ENCODE results near the gene CBLIF.

Gene CBLIF

DNA sequence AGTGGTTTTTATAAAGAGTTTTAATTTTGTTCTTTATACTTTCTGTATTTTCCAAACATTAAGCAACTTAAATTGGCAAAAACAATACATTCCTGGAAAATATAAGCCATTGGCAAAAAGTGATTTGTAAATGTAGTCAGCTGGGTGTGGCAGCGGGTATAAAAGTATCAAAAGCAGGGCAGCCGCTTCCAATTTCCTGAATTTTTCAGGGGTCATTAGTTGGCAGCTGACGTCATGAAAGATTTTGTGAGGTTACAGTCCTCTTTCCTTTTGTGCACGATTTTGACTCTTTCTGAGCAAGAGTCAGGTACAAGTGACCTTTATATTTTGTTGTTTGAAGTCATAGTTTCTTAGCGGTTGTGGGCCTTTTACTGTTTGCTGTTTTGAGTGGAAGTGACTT lies 33.3 kb upstream of the CBLIF start, which contains the start of gene OOSP3:
Gene OOSP3 (plus strand): TSS at position 208 of the 400 bp plus-strand sequence. CDS start 27 bp downstream, at position 235.
- Histone ChIP-seq H3K27me3 (ENCODE audit: insufficient read depth, low read depth, severe bottlenecking) (no peaks in the 10 kb centered on the region), H3K9me3 (ENCODE audit: severe bottlenecking) (no peaks in the 10 kb centered on the region), H3K36me3 (peaks cover 4% of the 10 kb centered on the region; the same call in 1 of the 2 replicates), H3K4me3 (ENCODE audit: low read depth, low read length) (no peak within 1 kb of the TSS), H3K27ac (no peak within 1 kb of the TSS)
- no peak for DNase-seq
- TF ChIP-seq, protein P1, sequence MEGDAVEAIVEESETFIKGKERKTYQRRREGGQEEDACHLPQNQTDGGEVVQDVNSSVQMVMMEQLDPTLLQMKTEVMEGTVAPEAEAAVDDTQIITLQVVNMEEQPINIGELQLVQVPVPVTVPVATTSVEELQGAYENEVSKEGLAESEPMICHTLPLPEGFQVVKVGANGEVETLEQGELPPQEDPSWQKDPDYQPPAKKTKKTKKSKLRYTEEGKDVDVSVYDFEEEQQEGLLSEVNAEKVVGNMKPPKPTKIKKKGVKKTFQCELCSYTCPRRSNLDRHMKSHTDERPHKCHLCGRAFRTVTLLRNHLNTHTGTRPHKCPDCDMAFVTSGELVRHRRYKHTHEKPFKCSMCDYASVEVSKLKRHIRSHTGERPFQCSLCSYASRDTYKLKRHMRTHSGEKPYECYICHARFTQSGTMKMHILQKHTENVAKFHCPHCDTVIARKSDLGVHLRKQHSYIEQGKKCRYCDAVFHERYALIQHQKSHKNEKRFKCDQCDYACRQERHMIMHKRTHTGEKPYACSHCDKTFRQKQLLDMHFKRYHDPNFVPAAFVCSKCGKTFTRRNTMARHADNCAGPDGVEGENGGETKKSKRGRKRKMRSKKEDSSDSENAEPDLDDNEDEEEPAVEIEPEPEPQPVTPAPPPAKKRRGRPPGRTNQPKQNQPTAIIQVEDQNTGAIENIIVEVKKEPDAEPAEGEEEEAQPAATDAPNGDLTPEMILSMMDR (IDR thresholded peaks at IDR 0.05; ENCODE audit: low read depth, low read length) = no peak

DNA sequence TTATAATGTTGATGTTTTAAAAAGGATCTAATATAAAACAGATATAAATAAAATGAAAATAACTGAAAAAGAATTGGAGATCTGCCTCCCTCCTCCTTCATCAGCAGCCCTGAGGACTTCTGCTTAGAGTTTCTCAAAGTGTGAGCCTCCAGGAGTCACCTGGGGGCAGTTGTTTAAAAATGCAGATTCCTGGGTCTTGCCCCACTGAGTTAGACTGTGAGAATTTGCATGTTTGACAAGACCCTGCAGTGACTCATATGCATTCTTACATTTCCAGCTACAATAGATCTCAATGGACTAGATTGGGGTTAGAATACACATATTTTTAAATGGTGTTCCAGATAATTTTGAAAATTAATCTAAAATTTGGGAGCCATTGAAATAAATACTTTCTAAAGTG lies 32.5 kb upstream of the CBLIF start:
- H3K4me3 ChIP-seq (ENCODE audit: low read depth, low read length) = no peak overlapping the region
- no peak overlapping the region for H3K27ac ChIP-seq
- H3K27me3 ChIP-seq (ENCODE audit: insufficient read depth, low read depth, severe bottlenecking) = no peaks in the 10 kb centered on the region
- H3K36me3 ChIP-seq = peaks cover 4% of the 10 kb centered on the region; the same call in 1 of the 2 replicates
- TF ChIP-seq, protein P1 (IDR thresholded peaks at IDR 0.05; ENCODE audit: low read depth, low read length) = no peak
- no peaks in the 10 kb centered on the region for H3K9me3 ChIP-seq (ENCODE audit: severe bottlenecking)
- DNase-seq = no peak

DNA sequence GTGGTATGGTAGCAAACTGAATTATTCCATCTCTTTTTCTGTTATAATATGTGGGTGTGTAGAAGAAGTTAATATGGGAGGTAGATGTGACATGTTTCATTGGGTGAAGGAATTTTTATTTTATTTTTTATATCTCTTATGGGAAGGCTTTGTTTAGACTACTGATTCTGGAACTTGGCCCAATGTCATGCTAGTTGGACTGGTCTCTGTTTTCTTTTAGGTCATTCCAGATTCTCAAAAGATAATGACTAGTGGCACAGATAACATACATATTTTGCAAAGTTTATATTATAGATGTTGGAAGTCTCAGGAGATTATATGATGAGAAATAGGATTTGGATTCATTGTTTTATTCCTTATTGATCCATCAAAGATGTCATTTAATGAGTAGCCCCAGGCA lies 32.0 kb upstream of the CBLIF start:
- no peaks in the 10 kb centered on the region for H3K27me3 ChIP-seq (ENCODE audit: insufficient read depth, low read depth, severe bottlenecking)
- H3K4me3 ChIP-seq (ENCODE audit: low read depth, low read length) = no peak overlapping the region
- H3K36me3 ChIP-seq = peaks cover 4% of the 10 kb centered on the region; the same call in 1 of the 2 replicates
- TF ChIP-seq, protein P1 (IDR thresholded peaks at IDR 0.05; ENCODE audit: low read depth, low read length) = no peak
- DNase-seq = no peak
- no peak overlapping the region for H3K27ac ChIP-seq
- no peaks in the 10 kb centered on the region for H3K9me3 ChIP-seq (ENCODE audit: severe bottlenecking)

DNA sequence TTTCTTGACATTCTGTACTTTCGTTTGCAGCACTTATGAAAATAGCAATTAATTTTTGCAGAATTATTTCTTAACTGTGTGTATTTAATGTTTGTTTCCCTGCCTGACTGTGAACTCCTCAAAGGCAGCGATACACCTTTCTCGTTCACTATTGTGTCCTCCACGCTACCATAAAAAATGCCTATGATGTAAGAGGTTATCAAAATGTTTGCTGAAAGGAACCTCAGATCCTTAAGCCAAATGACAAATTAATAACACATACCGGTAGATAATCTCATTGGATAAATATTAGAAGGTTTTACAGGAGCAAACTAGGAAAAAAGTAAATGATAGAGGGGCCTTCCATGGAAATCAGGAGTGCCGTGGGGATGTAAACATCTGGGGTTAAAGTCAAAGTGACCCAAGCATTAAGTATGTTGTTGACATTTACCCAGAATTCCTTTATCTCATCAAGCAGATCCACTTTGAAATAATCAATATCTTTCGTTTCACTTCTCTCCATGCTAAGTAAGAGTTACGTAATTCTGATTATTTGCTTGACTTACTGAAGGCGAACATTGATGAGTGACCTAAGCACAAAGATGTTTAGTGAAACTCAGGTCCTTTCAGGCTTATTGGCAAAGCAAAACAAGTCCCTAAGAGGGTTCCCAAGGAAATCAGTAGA lies 30.7 kb upstream of the CBLIF start:
- no peak overlapping the region for H3K27ac ChIP-seq
- H3K27me3 ChIP-seq (ENCODE audit: insufficient read depth, low read depth, severe bottlenecking) = no peaks in the 10 kb centered on the region
- H3K9me3 ChIP-seq (ENCODE audit: severe bottlenecking) = no peaks in the 10 kb centered on the region
- TF ChIP-seq, protein P1 (IDR thresholded peaks at IDR 0.05; ENCODE audit: low read depth, low read length) = no peak
- H3K4me3 ChIP-seq (ENCODE audit: low read depth, low read length) = no peak overlapping the region
- no peak for DNase-seq
- peaks cover 4% of the 10 kb centered on the region; the same call in 1 of the 2 replicates for H3K36me3 ChIP-seq

DNA sequence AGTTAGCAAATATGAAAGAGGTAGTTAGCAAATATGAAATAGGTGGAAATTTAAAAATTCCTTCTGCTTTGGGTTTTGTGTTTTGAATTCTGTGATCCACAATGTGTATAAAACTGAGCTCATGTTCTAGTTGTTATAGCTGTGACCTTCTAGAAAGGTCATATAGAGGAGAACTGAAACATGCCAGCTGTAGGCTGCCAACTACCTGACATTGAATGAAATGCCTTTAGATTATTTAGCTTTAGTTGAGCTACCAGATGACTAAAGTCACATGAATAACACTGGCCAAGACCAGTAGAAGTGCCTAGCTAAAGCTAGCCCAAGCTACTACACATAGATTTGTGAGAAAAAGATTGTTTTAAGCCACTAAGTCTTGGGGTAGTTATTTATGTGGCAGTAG lies 26.8 kb upstream of the CBLIF start:
- Histone ChIP-seq H3K27me3 (ENCODE audit: insufficient read depth, low read depth, severe bottlenecking) (no peaks in the 10 kb centered on the region), H3K36me3 (no peaks in the 10 kb centered on the region), H3K9me3 (ENCODE audit: severe bottlenecking) (no peaks in the 10 kb centered on the region), H3K27ac (no peak overlapping the region), H3K4me3 (ENCODE audit: low read depth, low read length) (no peak overlapping the region)
- no peak for DNase-seq
- TF ChIP-seq, protein P1 (IDR thresholded peaks at IDR 0.05; ENCODE audit: low read depth, low read length) = no peak

DNA sequence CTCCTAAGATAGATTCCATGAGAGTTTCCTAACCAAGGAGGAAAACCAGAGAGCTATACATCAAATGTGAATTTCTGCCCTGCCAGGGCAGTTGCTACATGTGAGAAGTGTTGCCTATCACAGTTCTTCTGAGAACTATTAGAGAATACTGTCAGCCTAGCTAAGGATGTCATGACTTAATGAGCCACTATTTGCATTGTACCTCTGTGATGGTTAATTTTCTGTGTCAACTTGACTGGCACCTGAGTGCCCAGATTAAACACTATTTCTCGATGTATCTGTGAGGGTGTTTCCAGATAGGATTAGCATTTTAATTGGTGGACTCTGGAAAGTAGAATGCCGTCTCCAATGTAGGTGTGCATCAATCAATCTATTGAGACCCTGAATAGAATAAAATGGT lies 22.6 kb upstream of the CBLIF start:
- Histone ChIP-seq H3K4me3 (ENCODE audit: low read depth, low read length) (no peak overlapping the region), H3K27ac (no peak overlapping the region), H3K27me3 (ENCODE audit: insufficient read depth, low read depth, severe bottlenecking) (no peaks in the 10 kb centered on the region), H3K9me3 (ENCODE audit: severe bottlenecking) (no peaks in the 10 kb centered on the region), H3K36me3 (no peaks in the 10 kb centered on the region)
- no peak for DNase-seq
- TF ChIP-seq, protein P1 (IDR thresholded peaks at IDR 0.05; ENCODE audit: low read depth, low read length) = no peak

Data from WERI-Rb-1 (cell line).